HEK293T (cell line): ENCODE measurements around the gene NPDC1.

Experiments used
- FOXA1 ChIP-seq: fragments of 450-650 bp; IDR thresholded peaks from 2 replicates; pipeline ENCODE4 v1.6.1; 2016; ENCODE audit warnings: mild to moderate bottlenecking
- FOXK2 ChIP-seq: fragments of 450-650 bp; IDR thresholded peaks from 2 replicates; pipeline ENCODE4 v1.6.1; 2016; ENCODE audit warnings: mild to moderate bottlenecking
- FOXM1 ChIP-seq: fragments of 450-650 bp; IDR thresholded peaks from 2 replicates; pipeline ENCODE4 v1.6.1; 2017; ENCODE audit warnings: mild to moderate bottlenecking, borderline replicate concordance
- HDGF ChIP-seq: fragments of 450-650 bp; IDR thresholded peaks from 2 replicates; pipeline ENCODE4 v1.6.1; 2017; ENCODE audit warnings: antibody characterized with exemption, borderline replicate concordance
- L3MBTL2 ChIP-seq: fragments of 450-650 bp; conservative IDR thresholded peaks from 2 replicates; pipeline ENCODE4 v1.6.1; 2016; ENCODE audit warnings: mild to moderate bottlenecking
- SP1 ChIP-seq: fragments of 450-650 bp; IDR thresholded peaks from 2 replicates; pipeline ENCODE4 v1.6.1; 2017
- ZNF384 ChIP-seq: fragments of 450-650 bp; IDR thresholded peaks from 2 replicates; pipeline ENCODE4 v1.6.1; 2016
- TF ChIP-seq, protein P1 (sequence below): fragments of 450-650 bp; IDR thresholded peaks from 2 replicates; pipeline ENCODE4 v1.6.1; 2016

DNA sequence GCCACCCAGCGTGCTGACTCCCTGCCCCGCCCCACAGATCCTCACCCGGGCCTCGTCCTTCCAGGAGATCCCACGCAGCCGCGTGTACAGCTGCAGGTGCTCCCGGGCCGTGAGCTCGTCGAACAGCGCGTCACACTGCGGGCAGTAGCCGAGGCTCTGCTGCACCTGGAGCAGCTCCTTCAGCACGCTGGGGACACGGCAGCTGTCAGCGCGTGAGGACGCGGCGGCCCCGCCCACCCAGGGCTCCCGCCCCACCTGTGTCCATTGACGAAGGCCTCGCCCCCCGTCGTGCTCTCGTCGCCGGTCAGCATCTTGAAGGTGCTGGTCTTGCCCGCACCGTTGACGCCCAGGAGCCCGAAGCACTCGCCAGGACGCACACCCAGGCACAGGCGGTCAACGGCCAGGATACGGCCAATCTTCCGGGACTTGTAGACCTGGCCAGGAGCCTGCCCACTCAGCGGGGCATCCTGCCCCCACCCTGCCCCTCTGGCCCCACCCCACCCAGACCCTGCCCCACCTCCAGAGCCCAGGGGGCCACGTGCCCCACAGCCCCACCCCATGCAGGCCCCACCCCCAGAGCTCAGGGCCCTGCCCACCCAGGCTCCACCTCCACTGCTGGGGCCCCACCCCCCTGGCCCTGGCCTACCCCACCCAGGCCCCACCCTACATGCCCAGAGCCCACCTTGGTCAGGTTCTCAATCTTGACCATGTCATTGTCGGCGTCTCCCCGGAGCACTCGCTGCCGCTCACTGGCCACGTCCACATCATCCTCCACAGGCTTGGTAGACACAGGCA is 35.8 kb downstream of the NPDC1 start:
- no peak for TF ChIP-seq SP1
- TF ChIP-seq FOXA1, result no peak
- no peak for TF ChIP-seq ZNF384
- TF ChIP-seq, protein P1, sequence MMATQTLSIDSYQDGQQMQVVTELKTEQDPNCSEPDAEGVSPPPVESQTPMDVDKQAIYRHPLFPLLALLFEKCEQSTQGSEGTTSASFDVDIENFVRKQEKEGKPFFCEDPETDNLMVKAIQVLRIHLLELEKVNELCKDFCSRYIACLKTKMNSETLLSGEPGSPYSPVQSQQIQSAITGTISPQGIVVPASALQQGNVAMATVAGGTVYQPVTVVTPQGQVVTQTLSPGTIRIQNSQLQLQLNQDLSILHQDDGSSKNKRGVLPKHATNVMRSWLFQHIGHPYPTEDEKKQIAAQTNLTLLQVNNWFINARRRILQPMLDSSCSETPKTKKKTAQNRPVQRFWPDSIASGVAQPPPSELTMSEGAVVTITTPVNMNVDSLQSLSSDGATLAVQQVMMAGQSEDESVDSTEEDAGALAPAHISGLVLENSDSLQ, result no peak
- no peak for TF ChIP-seq L3MBTL2
- TF ChIP-seq FOXM1, result no peak
- TF ChIP-seq HDGF, result no peak
- TF ChIP-seq FOXK2, result no peak
